Cortex of kidney (tissue), 1 donor: ENCODE data around the gene C6orf62.
"Not testable (repeated sequence)": the region's sequence is repeated elsewhere in the genome, so short reads cannot be mapped to it uniquely, and the experiment has no call there.

Source experiments
- DNase-seq: peaks from one replicate; lab custom pipeline; 2025; lab: John Stamatoyannopoulos, UW

C6orf62 gene

DNA sequence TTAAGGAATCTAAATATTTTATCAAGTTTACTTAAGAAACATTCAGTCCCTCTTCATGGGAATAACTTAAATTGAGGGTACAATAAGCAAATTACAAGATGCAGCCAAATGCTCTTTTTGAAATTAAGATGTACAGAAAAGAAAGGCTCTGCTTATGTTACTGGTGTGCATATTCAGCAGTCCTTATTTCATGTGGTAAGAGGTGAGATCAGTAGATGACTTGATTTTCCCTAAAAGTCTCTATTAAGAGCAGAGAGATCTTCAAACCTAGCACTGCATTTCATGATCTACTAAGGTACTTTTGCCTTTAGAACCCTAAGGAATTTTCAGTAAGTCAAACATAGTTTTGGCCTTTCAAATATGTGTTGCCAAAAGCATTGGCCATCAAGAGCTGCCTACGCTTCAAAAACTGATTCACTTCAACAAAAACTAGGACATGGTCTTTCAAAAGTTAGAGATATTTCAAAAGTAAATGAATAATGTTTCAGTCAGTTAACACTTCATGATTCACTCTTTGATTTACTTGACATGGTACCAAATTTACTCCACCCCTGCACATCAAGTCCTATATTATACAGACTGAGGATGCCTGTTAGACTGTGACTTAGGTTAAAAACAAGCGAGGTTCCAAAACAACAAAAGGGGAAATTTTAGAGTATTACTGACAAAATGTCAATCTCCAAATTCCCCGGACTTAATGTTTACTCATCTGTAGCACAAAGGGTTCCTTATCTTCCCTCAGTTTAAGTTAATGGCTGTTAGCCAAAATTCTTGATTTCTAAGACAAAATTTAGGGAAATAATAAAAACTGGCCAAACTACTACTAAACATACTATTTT is 19.2 kb downstream of the C6orf62 start:
- DNase-seq, result no peak

DNA sequence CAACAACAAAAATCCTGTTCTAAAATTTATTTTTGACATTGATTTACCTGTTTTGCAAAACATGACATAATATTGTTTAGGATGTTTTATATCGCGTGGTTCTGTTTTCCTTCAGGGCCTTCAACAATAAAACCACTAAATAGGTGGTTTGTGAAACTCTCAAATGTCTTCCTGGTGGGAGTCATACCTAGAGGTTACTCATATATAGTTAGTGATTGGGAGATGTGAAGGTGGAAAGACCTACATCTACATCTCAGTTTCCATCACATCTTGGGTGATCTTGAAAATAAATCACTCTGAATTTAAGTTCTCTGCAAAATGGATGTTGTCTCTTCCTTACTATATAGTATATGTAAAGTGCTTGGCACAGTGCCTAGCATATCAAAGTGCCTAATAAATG is 22.9 kb downstream of the C6orf62 start:
- DNase-seq, result no peak

DNA sequence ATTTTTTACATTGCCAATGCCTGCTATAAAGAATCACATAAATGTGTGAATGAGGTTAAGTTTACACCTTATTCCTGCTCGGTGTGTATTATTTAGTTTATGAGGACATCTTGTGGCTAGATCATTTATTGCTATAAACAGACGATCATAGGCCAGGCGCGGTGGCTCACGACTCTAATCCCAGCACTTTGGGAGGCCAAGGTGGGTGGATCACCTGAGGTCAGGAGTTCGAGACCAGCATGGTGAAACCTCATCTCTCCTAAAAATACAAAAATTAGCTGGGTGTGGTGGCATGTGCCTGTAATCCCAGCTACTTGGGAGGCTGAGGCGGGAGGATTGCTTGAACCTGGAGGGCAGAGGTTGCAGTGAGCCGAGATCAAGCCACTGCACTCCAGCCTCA is 23.3 kb downstream of the C6orf62 start:
- not testable (repeated sequence) for DNase-seq

DNA sequence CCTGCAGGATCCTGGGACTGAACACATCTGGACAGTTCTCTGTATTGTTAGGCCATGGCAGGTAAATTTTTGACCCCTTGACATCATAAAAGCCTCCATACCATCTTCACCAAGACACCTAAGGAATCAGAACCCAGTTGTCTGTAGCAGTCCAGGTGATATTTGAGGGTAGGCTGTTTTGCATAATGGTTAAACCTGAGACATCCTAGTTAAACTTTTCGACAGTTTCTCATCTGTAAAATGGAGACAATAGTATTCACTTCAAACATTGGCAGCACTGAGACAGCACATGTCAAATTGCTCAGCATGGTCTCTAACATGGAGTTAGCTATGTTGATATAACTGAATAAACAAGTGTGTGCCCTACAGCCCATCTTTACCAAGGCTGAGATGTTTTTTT is 24.8 kb downstream of the C6orf62 start:
- DNase-seq, result no peak

DNA sequence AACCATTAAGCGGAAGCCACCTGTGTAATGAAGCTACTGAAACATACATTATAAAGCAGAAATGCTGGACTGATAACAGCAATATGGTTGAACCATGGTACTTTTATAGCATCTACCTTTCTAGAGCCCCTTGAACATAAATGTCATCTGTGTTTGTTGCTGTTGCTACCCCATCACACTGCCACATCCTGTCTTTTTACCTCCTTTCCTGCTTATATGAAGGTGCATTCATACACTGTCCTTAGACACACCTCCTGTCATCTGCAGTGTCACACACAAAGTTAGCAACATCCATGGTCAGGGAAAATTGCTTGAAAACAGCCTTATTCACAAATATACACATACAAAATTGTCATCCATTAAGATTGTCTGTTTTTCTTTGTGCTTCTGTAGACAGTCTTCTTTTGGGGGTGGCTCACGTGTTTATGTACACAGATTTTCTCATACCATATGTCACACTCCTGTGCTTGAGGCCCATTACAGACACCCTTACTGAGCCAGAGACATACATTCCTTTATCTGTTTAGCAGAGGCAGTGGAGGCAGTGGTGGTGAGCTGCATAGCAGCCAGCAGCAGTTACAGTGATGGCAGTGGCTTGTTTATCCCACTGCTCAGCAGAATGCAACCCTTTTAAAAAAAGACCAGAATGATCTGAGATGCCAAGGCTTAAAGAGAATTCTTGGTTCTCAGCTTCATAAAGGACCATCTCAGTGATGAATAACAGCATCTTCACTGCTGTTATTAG is 25.9 kb downstream of the C6orf62 start:
- no peak for DNase-seq

DNA sequence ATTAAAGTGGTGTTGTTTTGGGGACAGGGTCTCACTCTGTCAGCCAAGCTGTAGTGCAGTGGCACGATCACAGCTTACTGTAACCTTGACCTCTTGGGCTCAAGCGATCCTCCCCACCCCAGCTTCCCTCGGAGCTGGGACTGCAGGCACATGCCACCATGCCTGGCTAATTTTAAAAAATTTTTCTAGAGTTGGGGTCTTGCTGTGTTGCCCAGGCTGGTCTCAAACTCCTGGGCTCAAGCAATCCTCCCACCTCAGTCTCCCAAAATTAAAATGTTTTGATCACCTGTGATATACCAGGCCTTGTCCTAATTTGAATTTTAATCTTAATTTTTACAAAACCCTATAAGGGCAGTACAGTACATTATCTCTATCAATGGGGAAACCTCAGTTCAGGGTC is 26.5 kb downstream of the C6orf62 start:
- no peak for DNase-seq

DNA sequence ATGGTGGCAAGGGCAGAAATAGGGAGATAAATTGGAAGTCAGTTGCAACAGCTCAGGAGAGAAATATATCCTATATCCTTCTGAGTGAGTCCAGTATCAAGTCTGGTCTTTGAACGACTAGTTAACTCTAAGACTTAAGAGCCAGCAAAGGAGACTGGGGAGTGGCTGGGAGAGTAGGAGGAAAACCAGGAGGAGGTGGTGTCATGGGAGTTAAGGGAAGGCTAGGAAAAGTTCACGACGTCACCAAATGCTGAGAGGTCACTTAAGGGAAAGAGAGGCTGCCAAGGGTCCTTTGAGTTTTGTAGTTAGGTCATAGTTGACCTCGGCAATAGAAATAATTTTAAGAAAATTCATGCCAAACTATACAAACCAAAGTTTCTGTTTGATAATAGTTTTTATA is 27.0 kb downstream of the C6orf62 start:
- DNase-seq, result no peak

DNA sequence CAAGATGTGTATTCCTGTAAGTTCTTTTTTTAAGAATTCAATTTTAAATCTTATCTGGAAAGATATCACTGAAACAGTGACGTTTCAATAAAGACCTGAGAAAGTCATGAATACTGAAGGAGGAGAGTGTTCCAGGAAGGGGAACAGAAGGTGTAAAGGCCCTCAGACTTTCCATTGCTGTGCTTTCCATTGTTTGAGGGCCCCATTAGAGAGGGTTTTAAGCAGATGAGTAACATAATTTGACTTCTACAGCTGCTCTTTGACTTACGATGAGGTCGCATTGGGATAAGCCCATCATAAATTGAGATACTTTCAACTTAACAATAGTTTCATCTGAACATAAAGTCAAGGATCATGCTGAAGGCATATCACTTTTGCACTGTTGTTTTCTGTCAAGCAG is 27.4 kb downstream of the C6orf62 start:
- DNase-seq, result no peak

DNA sequence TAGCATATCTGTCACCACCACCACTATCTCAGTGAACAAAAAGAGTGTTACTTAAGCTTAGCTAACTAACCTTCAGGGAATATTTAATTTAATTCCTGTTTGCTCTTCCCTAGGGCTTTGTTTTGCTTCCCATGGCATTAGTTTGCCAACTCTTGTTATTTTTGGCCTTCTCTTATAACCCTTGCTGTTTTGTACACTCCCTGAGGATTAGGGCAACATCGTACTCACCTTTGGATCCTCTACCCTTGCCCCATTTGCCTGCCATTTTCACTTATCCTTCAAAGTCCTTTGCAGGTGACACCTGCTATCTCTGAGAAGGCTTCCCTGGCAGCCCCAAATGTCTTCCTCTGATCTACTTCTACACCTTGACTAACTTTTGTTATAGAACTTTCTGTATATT is 28.4 kb downstream of the C6orf62 start:
- DNase-seq, result no peak

DNA sequence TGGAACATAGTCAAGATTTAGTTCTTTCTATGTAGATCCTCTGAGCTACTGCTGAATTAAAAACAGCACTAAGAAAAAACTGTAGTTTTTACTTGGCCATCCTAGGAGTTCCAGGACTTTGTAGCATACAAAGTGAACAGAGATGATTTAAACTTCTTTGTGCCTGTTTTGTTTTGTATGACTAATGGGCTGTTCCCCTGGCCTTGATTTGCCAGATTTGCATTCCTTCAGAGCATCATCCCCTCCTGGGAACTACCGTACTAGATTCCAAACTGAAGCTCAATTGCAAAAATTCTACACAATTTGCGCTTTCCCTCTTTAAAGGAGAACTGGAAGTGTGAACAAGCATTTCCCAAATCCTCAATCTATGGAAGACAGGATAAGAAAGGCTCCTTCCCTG is 29.0 kb downstream of the C6orf62 start:
- no peak for DNase-seq

DNA sequence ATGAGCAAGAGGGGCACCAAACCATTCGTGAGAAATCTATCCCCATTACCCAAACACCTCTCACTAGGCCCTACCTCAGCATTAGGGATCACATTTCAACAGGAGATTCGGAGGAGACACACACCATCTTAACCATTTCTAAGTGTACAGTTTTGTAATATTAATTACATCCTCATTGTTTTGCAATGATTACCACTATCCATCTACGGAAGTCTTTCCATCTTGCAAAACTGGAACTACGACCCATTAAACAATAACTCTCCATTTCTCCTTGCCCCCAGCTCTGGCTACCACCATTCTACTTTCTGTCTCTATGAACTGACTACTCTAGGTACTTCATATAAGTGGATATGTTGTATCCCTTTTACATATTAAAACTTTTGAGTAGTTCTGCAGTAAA is 32.0 kb downstream of the C6orf62 start:
- DNase-seq, result no peak

DNA sequence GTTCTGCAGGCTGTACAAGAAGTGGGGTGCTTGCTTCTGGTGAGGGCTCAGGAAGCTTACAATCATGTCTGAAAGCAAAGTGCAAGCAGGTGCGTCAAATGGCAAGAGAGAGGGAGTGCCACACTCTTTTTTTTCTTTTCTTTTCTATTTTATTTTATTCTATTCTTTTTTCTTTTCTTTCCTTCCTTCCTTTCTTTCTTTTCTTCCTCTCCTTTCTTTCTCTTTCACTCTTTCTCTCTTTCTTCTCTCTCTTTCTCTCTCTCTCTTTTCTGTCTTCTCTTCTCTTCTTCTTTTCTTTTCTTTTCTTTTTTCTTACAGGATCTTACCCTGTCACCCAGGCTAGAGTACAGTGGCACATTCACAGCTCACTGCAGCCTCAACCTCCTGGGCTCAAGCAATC is 32.5 kb downstream of the C6orf62 start:
- no peak for DNase-seq

DNA sequence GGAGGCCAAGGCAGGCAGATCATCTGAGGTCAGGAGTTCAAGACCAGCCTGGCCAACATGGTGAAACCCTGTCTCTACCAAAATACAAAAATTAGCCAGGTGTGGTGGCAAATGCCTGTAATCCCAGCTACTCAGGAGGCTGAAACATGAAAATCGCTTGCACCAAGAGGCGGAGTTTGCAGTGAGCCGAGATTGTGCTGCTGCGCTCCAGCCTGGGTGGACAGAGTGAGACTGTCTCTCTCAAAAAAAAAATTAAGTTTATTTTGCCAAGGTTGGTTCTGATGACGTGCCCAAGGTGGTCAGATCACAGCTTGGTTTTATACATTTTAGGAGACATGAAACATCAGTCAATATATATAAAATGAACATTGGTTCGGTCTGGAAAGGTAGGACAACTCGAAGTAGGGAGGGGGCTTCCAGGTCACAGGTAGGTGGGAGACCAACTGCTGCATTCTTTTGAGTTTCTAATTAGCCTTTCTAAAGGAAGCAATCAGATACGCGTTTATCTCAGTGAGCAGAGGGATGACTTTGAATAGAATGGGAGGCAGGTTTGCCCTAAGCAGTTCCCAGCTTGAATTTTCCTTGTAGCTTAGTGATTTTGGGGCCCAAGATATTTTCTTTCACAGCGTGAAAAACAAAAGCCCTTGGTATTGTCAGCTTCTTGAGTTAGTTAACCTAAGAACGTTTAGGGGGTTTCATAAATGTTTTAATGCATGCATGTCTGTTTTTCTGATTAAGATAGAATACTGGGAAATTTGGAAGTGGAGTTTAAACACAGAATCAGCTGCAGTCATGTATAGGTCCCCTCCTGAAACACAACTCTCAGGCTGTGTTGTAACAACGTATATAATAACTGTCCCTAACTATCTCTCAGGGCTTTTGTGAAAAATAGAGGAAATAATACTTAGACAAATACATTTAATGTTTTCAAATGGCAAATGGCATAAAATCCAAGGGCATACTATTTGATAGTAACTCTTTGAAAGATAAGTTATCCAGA is 35.4 kb downstream of the C6orf62 start:
- DNase-seq, result no peak

DNA sequence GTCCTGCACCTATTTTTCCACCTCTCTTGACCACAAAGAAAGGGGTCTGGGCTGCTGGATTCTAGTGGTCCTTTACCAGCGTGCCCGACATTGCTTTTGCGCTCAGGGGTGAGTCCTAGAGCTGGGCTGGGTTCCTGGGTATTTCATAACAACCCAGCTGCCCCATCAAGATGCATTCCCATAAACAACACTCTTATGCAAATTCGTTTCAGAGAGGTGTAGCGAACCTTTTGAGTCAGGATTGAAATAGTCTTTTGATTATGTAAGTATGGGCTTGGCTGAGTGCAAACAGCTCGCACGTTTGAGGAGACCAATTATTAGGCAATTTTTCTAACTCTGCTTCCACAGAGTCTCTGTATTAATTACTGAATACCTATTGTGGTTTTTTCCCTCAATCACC is 38.4 kb downstream of the C6orf62 start:
- no peak for DNase-seq

DNA sequence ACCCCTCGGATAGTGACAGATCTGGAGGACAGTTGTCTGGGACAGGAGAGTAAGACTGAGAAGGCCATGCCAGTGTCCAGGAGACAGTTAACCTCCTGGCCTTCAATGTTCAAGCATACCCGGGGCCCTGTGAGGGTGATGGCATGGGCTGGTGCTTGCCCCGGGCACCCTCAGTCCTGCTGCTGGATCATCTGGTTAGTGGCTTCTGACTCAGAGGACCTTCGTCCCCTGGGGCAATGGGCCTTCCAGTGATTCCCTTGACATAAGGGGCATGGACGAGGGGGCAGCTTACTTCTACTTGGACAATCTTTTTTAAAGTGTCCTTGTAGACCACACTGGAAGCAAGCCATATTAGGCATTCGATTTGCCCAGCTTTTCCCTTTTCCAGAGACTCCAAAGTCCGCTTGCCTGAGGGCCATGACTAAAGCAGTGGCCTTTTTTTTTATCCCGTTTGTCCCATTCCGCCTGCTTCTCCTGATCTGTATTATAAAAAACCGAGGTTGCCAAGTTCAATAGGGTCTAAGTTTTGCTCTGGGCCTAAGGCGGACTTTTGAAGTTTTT is 40.1 kb downstream of the C6orf62 start:
- DNase-seq, result not testable (repeated sequence)

DNA sequence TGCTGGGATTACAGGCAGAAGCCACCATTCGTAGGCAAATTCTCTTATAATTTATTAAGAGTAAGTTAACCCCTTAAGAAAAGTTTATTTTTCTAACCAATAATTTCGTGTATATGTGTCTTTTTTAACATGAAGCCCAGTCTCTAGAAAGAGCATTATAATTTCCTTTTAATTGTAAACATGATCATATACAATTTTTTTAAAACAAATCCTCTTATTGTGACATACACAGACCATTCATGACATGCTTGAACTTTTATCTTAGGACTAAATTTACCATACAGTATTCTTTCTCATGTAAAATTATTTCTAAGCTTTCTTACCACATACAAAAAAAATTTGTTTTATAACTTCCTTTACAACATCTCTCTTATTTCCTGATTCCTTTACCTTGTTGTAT is 45.3 kb downstream of the C6orf62 start:
- DNase-seq, result no peak

DNA sequence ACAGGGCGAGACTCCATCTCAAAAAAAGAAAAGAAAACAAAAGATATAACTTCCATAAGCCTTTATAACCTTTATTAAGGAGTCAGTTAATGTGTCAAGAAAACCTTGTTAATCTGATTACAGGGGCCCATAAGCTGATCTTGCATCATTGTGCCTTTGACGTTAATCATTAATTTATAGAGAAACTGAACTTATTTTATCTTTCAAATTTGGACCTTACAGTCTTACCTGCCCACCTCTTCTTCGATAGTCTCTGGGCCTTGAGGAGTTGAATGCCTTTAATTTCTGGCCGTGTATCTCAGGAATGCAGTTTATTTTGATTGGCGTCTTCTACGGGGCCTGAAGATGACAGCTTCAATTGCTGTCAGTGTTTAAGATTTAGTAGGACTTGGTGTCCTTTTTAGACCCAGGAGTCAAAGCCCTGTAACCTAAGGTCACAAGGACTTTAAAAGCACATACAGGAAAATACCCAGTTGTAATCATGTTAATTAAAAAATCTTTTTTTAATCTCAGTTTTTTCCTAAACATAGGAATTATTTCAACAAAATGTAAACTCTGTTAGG is 46.3 kb downstream of the C6orf62 start:
- no peak for DNase-seq

DNA sequence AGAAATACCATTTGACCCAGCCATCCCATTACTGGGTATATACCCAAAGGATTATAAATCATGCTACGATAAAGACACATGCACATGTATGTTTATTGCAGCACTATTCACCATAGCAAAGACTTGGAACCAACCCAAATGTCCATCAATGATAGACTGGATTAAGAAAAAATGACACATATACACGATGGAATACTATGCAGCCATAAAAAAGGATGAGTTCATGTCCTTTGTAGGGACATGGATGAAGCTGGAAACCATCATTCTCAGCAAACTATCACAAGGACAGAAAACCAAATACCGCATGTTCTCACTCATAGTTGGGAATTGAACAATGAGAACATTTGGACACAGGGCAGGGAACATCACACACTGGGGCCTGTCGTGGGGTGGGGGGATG is 47.9 kb downstream of the C6orf62 start:
- not testable (repeated sequence) for DNase-seq

DNA sequence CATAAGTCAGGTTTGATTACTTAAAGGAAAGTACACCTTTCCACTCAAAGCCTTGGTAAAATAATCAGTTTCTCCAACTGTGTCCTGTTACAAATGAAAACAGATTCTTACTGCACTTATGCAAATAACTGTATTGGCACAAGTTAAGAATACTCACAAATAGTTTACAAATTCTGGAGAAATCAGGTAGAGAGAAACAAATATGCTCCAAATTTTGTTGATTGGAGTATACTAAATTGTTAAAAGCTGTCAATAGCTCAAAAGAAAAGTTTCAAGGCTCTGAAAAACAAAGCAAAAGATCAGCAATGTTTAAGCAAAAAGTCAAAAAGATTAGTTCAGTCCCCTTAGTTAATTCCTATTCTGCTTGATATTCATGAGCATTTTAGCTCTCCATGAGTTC is 48.5 kb downstream of the C6orf62 start:
- DNase-seq, result not testable (repeated sequence)

DNA sequence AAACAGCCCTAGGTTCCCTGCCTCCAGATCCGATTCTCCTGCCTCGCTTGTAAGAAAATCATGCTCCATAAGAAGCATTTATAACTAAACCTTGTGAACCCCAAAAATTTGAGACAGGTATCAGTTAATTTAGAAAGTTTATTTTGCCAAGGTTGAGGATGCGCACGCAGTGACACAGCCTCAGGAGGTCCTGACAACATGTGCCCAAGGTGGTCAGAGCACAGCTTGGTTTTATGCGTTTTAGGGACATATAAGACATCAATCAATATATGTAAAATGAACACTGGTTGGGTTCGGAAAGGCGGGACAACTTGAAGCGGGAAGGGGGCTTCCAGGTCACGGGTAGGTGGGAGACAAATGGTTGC is 50.0 kb downstream of the C6orf62 start:
- no peak for DNase-seq
